ENCODE data around the gene TRAPPC10.

DNA sequence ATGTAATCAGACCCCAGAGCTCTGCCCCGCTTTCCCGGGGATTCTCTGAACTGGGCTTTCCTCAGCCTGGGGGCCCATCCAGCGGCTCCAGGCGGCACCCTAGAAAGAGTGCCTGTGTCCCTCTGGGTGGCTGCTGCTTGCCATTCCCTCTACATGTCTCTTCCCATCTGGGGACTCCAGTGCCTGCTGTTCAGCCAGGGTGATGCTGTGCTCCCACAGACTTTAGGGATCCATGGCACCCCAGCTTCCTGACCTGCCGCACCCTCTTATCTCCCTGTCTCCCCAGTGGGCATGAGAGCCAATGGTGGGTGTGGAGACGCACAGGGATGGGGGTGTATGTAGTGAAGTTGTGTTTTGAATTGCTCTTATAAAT is 16.2 kb downstream of the TRAPPC10 start:
- TF ChIP-seq CEBPB (IDR thresholded peaks at IDR 0.05): no peak
- TF ChIP-seq TAF1 (IDR thresholded peaks at IDR 0.05; ENCODE audit: low read depth): no peak
- no peak for TF ChIP-seq CREB1 (IDR thresholded peaks at IDR 0.05; ENCODE audit: low read depth)

Measured in Ishikawa (cell line).